Gastroesophageal sphincter (tissue), 4 donors: ENCODE results near the gene RPL38. TPM values are rescaled to one million over a fixed set of nuclear protein-coding genes. Genes with fewer than 3 reads are reported as not detected.
A peak's percentile ranks its signal among the peaks of the same experiment; 100 is the strongest.

ENCODE experiments used
- ATAC-seq: fragments of 150-250 bp; one replicate; pipeline ENCODE4 v1.9.1; 2016; ENCODE audit warnings: mild to moderate bottlenecking, moderate library complexity
- H3K27ac ChIP-seq, 4 donors: fragments of 200-600 bp; sonication (generic) in 3 of 4; 1 replicate in 3 of 4; 2 replicates in 1 of 4; pipeline ENCODE4 v1.5.1; 2016 to 2019
- H3K27me3 ChIP-seq: fragments of 200-600 bp; sonication (generic); one replicate; pipeline ENCODE4 v1.5.1; 2019
- H3K36me3 ChIP-seq, 2 donors: fragments of 200-600 bp; sonication (generic); one replicate each; pipeline ENCODE4 v1.5.1; 2019; ENCODE audit warnings: control low read depth in 1 of 2
- H3K4me1 ChIP-seq, 3 donors: fragments of 200-600 bp; sonication (generic); 1 replicate in 2 of 3; 2 replicates in 1 of 3; pipeline ENCODE4 v1.5.1; 2016 to 2019; ENCODE audit warnings: control low read depth in 2 of 3
- H3K4me3 ChIP-seq, 2 donors: fragments of 200-600 bp; sonication (generic); one replicate each; pipeline ENCODE4 v1.5.1; 2019; ENCODE audit warnings: mild to moderate bottlenecking in 1 of 2, moderate library complexity in 1 of 2
- H3K9me3 ChIP-seq, 3 donors: fragments of 200-600 bp; sonication (generic); one replicate each; pipeline ENCODE4 v1.5.1; 2017 to 2019; ENCODE audit warnings: control low read depth in 2 of 3
- CTCF ChIP-seq, 4 experiments: fragments of 200-600 bp in 2 of 4; fragments of 450-650 bp in 2 of 4; sonication (generic) in 1 of 4; IDR thresholded peaks; one replicate each; pipeline ENCODE4 v1.5.1; 2017 to 2019; ENCODE audit warnings: antibody characterized with exemption in 4 of 4, mild to moderate bottlenecking in 2 of 4, moderate library complexity in 2 of 4
- EP300 ChIP-seq: sonication (generic); formaldehyde crosslinking; IDR thresholded peaks from one replicate; pipeline ENCODE4 v1.6.1; 2017; ENCODE audit warnings: antibody characterized with exemption, mild to moderate bottlenecking
- POLR2A ChIP-seq, 2 donors: fragments of 450-650 bp; IDR thresholded peaks; one replicate each; pipeline ENCODE4 v1.6.1; 2017; ENCODE audit warnings: antibody characterized with exemption in 2 of 2, mild to moderate bottlenecking in 2 of 2, moderate library complexity in 1 of 2
- POLR2AphosphoS5 ChIP-seq: sonication (generic); formaldehyde crosslinking; IDR thresholded peaks from one replicate; pipeline ENCODE4 v1.6.1; 2017; ENCODE audit warnings: antibody characterized with exemption
- WGBS, 2 donors: methylation state at CpG; one replicate each; pipeline ENCODE4 v1.1.5; 2018; ENCODE audit warnings: low coverage in 1 of 2; 5-methylcytosine and 5-hydroxymethylcytosine counted together
- total RNA-seq, 4 donors: library from RNA; depleted of rRNA; stranded (reverse); fragments of >200 nt; gene quantifications; one replicate each; pipeline ENCODE4 v1.1.0, GENCODE V29; 2016

Gene RPL38
- total RNA-seq, 4 donors from 2014 or later = 407 to 628 (median 526) TPM

GRCh38 chr17:74170924-74171323, 32.6 kb upstream of the RPL38 start:
- 45% methylated on average over 1 of the region's 1 CpG; no CpG with 5 or more reads in 1 of the 2 donors for WGBS, 2 donors
- Histone ChIP-seq H3K9me3 (peaks cover 0 to 3% (median 0%) of the 10 kb centered on the region in 3 donors), H3K27me3 (peaks cover 45% of the 10 kb centered on the region), H3K36me3 (no peaks in the 10 kb centered on the region), H3K4me1 (no peaks in the 10 kb centered on the region), H3K27ac (no peak overlapping the region), H3K4me3 (no peak overlapping the region)
- ATAC-seq = no peak
- TF ChIP-seq CTCF (IDR thresholded peaks at IDR 0.05) (no peak), POLR2AphosphoS5 (no peak), POLR2A (IDR thresholded peaks at IDR 0.05) (no peak), EP300 (no peak)

GRCh38 chr17:74172700-74173099, 30.8 kb upstream of the RPL38 start:
- no peaks in the 10 kb centered on the region for H3K9me3 ChIP-seq
- TF ChIP-seq POLR2AphosphoS5 = no peak
- TF ChIP-seq POLR2A (IDR thresholded peaks at IDR 0.05) = no peak
- no peak for TF ChIP-seq EP300
- no peak for TF ChIP-seq CTCF (IDR thresholded peaks at IDR 0.05)
- no peak overlapping the region for H3K4me3 ChIP-seq
- peaks cover 52% of the 10 kb centered on the region for H3K27me3 ChIP-seq
- no peak for ATAC-seq
- H3K36me3 ChIP-seq = no peaks in the 10 kb centered on the region
- no peaks in the 10 kb centered on the region for H3K4me1 ChIP-seq
- 41 to 50% methylated on average over 3 of the region's 3 CpGs for WGBS, 2 donors
- no peak overlapping the region for H3K27ac ChIP-seq

- TF ChIP-seq EP300 = no peak
- TF ChIP-seq CTCF (IDR thresholded peaks at IDR 0.05) = peak in 3 of 4 experiments; percentile 67 to 83 (median 72)
- no peak for TF ChIP-seq POLR2A (IDR thresholded peaks at IDR 0.05)
- TF ChIP-seq POLR2AphosphoS5 = no peak
- H3K27ac ChIP-seq = no peak overlapping the region
- H3K27me3 ChIP-seq = peaks cover 82% of the 10 kb centered on the region
- no peaks in the 10 kb centered on the region for H3K4me1 ChIP-seq
- no peaks in the 10 kb centered on the region for H3K9me3 ChIP-seq
- peak; percentile 53 for ATAC-seq
- H3K4me3 ChIP-seq = no peak overlapping the region
- 10 to 58% methylated on average over 4 to 7 of the region's 10 CpGs for WGBS, 2 donors
- no peaks in the 10 kb centered on the region for H3K36me3 ChIP-seq
These were observed 26.9 kb upstream of the RPL38 start for GRCh38 chr17:74176546-74177001.

- H3K27me3 ChIP-seq = peaks cover 87% of the 10 kb centered on the region
- H3K4me1 ChIP-seq = no peaks in the 10 kb centered on the region
- no peaks in the 10 kb centered on the region for H3K36me3 ChIP-seq
- H3K4me3 ChIP-seq = no peak overlapping the region
- H3K9me3 ChIP-seq = no peaks in the 10 kb centered on the region
- ATAC-seq = no peak
- TF ChIP-seq POLR2AphosphoS5 (no peak), EP300 (no peak), POLR2A (IDR thresholded peaks at IDR 0.05) (no peak), CTCF (IDR thresholded peaks at IDR 0.05) (no peak)
- 0 to 14% methylated on average over 1 of the region's 1 CpG for WGBS, 2 donors
- H3K27ac ChIP-seq = no peak overlapping the region
These were observed 26.4 kb upstream of the RPL38 start for GRCh38 chr17:74177018-74177450.

GRCh38 chr17:74179576-74179975, 23.9 kb upstream of the RPL38 start:
- TF ChIP-seq EP300 = no peak
- no peak for TF ChIP-seq POLR2A (IDR thresholded peaks at IDR 0.05)
- no peak for TF ChIP-seq CTCF (IDR thresholded peaks at IDR 0.05)
- TF ChIP-seq POLR2AphosphoS5 = no peak
- H3K36me3 ChIP-seq = no peaks in the 10 kb centered on the region
- no peak overlapping the region for H3K4me3 ChIP-seq
- H3K27me3 ChIP-seq = peaks cover 88% of the 10 kb centered on the region
- no peak for ATAC-seq
- no peaks in the 10 kb centered on the region for H3K9me3 ChIP-seq
- H3K27ac ChIP-seq = no peak overlapping the region
- no peaks in the 10 kb centered on the region for H3K4me1 ChIP-seq
- WGBS, 2 donors = 89% methylated on average over 3 of the region's 4 CpGs; no CpG with 5 or more reads in 1 of the 2 donors
